SK-N-SH treated with all-trans-retinoic acid at 6 μM for 48 hours (cell line): ENCODE data around the gene THSD8.

Source experiments
- ATAC-seq: fragments of 200-7000 bp; cut with Tn5 transposase; 3 replicates; pipeline ENCODE4 v1.9.1; 2020; ENCODE audit warnings: mild to moderate bottlenecking, moderate library complexity
- ARNTL ChIP-seq: fragments of 450-650 bp; formaldehyde crosslinking; IDR thresholded peaks from 2 replicates; pipeline ENCODE4 v1.5.0; 2020; ENCODE audit warnings: low read depth, mild to moderate bottlenecking, moderate library complexity, borderline replicate concordance
- BACH2 ChIP-seq: fragments of 250-450 bp; sonication (Bioruptor Pico); IDR thresholded peaks from 2 replicates; pipeline ENCODE4 v1.9.0; 2021; ENCODE audit warnings: mild to moderate bottlenecking, borderline replicate concordance
- CSDC2 ChIP-seq: fragments of 250-450 bp; sonication (Bioruptor Pico); IDR thresholded peaks from 2 replicates; pipeline ENCODE4 v1.5.0; 2020; ENCODE audit warnings: mild to moderate bottlenecking, moderate library complexity
- ESRRG ChIP-seq: fragments of 250-450 bp; sonication (Bioruptor Pico); IDR thresholded peaks from 2 replicates; pipeline ENCODE4 v1.6.1; 2021; ENCODE audit warnings: mild to moderate bottlenecking
- GLIS3 ChIP-seq: fragments of 250-450 bp; sonication (Bioruptor Pico); IDR thresholded peaks from 2 replicates; pipeline ENCODE4 v1.5.0; 2020; ENCODE audit warnings: mild to moderate bottlenecking, moderate library complexity
- ISL1 ChIP-seq: fragments of 250-450 bp; sonication (Bioruptor Pico); IDR thresholded peaks from 2 replicates; pipeline ENCODE4 v2.1.2; 2022; ENCODE audit warnings: mild to moderate bottlenecking, moderate library complexity
- OSR1 ChIP-seq: fragments of 250-450 bp; sonication (Bioruptor Pico); IDR thresholded peaks from 2 replicates; pipeline ENCODE4 v1.8.0; 2022; ENCODE audit warnings: moderate library complexity, mild to moderate bottlenecking, inconsistent platforms
- PPARA ChIP-seq: fragments of 250-450 bp; sonication (Bioruptor Pico); IDR thresholded peaks from 2 replicates; pipeline ENCODE4 v1.5.0; 2020; ENCODE audit warnings: mild to moderate bottlenecking, borderline replicate concordance
- RARB ChIP-seq: fragments of 250-450 bp; sonication (Bioruptor Pico); IDR thresholded peaks from 2 replicates; pipeline ENCODE4 v1.8.0; 2021; ENCODE audit warnings: mild to moderate bottlenecking, moderate library complexity
- SNAI2 ChIP-seq: fragments of 250-450 bp; sonication (Bioruptor Pico); IDR thresholded peaks from 2 replicates; pipeline ENCODE4 v1.5.0; 2020; ENCODE audit warnings: mild to moderate bottlenecking, moderate library complexity
- TCF4 ChIP-seq: fragments of 250-450 bp; sonication (Bioruptor Pico); IDR thresholded peaks from 2 replicates; pipeline ENCODE4 v1.8.0; 2021; ENCODE audit warnings: mild to moderate bottlenecking, moderate library complexity, borderline replicate concordance
- TOX ChIP-seq: fragments of 250-450 bp; sonication (Bioruptor Pico); IDR thresholded peaks from 2 replicates; pipeline ENCODE4 v1.8.0; 2021; ENCODE audit warnings: mild to moderate bottlenecking, moderate library complexity, borderline replicate concordance
- ZC3H10 ChIP-seq: fragments of 250-450 bp; sonication (Bioruptor Pico); IDR thresholded peaks from 2 replicates; pipeline ENCODE4 v1.5.1; 2021; ENCODE audit warnings: mild to moderate bottlenecking, moderate library complexity
- ZFP3 ChIP-seq: fragments of 250-450 bp; sonication (Bioruptor Pico); IDR thresholded peaks from 2 replicates; pipeline ENCODE4 v1.5.0; 2020; ENCODE audit warnings: mild to moderate bottlenecking, moderate library complexity
- ZFP30 ChIP-seq: fragments of 450-650 bp; formaldehyde crosslinking; IDR thresholded peaks from 2 replicates; pipeline ENCODE4 v1.5.0; 2022; ENCODE audit warnings: mild to moderate bottlenecking, moderate library complexity
- ZNF70 ChIP-seq: fragments of 450-650 bp; formaldehyde crosslinking; IDR thresholded peaks from 2 replicates; pipeline ENCODE4 v1.5.0; 2020; ENCODE audit warnings: mild to moderate bottlenecking, moderate library complexity
- ZNF8 ChIP-seq: fragments of 450-650 bp; formaldehyde crosslinking; IDR thresholded peaks from 2 replicates; pipeline ENCODE4 v1.5.0; 2020; ENCODE audit warnings: mild to moderate bottlenecking, moderate library complexity
- TF ChIP-seq, protein P1 (sequence below): fragments of 250-450 bp; sonication (Bioruptor Pico); IDR thresholded peaks from 2 replicates; pipeline ENCODE4 v1.5.1; 2020; ENCODE audit warnings: low read depth, mild to moderate bottlenecking, moderate library complexity
- TF ChIP-seq, protein P2 (sequence below): fragments of 250-450 bp; sonication (Bioruptor Pico); IDR thresholded peaks from 2 replicates; pipeline ENCODE4 v1.5.1; 2021; ENCODE audit warnings: mild to moderate bottlenecking, moderate library complexity
- TF ChIP-seq, protein P3 (sequence below): fragments of 250-450 bp; sonication (Bioruptor Pico); IDR thresholded peaks from 2 replicates; pipeline ENCODE4 v1.8.0; 2021; ENCODE audit warnings: low read depth, mild to moderate bottlenecking, moderate library complexity, borderline replicate concordance
- TF ChIP-seq, protein P4 (sequence below): fragments of 250-450 bp; sonication (Bioruptor Pico); IDR thresholded peaks from 2 replicates; pipeline ENCODE4 v1.5.0; 2020; ENCODE audit warnings: mild to moderate bottlenecking, moderate library complexity
- TF ChIP-seq, protein P5 (sequence below): fragments of 250-450 bp; sonication (Bioruptor Pico); IDR thresholded peaks from 2 replicates; pipeline ENCODE4 v1.8.0; 2020; ENCODE audit warnings: mild to moderate bottlenecking, moderate library complexity, borderline replicate concordance

The THSD8 gene

DNA sequence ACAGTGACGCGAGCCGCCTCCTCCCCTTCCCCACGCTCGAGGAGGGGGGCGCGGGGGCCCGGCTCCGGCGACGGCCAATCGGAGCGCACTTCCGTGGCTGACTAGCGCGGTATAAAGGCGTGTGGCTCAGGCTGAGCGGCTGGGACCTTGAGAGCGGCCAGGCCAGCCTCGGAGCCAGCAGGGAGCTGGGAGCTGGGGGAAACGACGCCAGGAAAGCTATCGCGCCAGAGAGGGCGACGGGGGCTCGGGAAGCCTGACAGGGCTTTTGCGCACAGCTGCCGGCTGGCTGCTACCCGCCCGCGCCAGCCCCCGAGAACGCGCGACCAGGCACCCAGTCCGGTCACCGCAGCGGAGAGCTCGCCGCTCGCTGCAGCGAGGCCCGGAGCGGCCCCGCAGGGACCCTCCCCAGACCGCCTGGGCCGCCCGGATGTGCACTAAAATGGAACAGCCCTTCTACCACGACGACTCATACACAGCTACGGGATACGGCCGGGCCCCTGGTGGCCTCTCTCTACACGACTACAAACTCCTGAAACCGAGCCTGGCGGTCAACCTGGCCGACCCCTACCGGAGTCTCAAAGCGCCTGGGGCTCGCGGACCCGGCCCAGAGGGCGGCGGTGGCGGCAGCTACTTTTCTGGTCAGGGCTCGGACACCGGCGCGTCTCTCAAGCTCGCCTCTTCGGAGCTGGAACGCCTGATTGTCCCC, 10.4 kb upstream of the THSD8 start, which contains the start of gene JUNB (continued):
- TF ChIP-seq CSDC2 (CRISPR knock-in tag) (no peak), ISL1 (CRISPR knock-in tag) (no peak), OSR1 (CRISPR knock-in tag) (no peak), ARNTL (CRISPR knock-in tag) (no peak), ZFP30 (no peak)
- TF ChIP-seq, protein P1, sequence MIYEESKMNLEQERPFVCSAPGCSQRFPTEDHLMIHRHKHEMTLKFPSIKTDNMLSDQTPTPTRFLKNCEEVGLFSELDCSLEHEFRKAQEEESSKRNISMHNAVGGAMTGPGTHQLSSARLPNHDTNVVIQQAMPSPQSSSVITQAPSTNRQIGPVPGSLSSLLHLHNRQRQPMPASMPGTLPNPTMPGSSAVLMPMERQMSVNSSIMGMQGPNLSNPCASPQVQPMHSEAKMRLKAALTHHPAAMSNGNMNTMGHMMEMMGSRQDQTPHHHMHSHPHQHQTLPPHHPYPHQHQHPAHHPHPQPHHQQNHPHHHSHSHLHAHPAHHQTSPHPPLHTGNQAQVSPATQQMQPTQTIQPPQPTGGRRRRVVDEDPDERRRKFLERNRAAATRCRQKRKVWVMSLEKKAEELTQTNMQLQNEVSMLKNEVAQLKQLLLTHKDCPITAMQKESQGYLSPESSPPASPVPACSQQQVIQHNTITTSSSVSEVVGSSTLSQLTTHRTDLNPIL (CRISPR knock-in tag), result no peak; the same call in 1 of the 2 replicates
- TF ChIP-seq, protein P2, sequence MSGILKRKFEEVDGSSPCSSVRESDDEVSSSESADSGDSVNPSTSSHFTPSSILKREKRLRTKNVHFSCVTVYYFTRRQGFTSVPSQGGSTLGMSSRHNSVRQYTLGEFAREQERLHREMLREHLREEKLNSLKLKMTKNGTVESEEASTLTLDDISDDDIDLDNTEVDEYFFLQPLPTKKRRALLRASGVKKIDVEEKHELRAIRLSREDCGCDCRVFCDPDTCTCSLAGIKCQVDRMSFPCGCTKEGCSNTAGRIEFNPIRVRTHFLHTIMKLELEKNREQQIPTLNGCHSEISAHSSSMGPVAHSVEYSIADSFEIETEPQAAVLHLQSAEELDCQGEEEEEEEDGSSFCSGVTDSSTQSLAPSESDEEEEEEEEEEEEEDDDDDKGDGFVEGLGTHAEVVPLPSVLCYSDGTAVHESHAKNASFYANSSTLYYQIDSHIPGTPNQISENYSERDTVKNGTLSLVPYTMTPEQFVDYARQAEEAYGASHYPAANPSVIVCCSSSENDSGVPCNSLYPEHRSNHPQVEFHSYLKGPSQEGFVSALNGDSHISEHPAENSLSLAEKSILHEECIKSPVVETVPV (CRISPR knock-in tag), result 0 out of 2 replicates have a peak, but pooled peaks have one; percentile 53

DNA sequence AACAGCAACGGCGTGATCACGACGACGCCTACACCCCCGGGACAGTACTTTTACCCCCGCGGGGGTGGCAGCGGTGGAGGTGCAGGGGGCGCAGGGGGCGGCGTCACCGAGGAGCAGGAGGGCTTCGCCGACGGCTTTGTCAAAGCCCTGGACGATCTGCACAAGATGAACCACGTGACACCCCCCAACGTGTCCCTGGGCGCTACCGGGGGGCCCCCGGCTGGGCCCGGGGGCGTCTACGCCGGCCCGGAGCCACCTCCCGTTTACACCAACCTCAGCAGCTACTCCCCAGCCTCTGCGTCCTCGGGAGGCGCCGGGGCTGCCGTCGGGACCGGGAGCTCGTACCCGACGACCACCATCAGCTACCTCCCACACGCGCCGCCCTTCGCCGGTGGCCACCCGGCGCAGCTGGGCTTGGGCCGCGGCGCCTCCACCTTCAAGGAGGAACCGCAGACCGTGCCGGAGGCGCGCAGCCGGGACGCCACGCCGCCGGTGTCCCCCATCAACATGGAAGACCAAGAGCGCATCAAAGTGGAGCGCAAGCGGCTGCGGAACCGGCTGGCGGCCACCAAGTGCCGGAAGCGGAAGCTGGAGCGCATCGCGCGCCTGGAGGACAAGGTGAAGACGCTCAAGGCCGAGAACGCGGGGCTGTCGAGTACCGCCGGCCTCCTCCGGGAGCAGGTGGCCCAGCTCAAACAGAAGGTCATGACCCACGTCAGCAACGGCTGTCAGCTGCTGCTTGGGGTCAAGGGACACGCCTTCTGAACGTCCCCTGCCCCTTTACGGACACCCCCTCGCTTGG, 9.6 kb upstream of the THSD8 start:
- ATAC-seq, result no peak
- TF ChIP-seq, protein P3, sequence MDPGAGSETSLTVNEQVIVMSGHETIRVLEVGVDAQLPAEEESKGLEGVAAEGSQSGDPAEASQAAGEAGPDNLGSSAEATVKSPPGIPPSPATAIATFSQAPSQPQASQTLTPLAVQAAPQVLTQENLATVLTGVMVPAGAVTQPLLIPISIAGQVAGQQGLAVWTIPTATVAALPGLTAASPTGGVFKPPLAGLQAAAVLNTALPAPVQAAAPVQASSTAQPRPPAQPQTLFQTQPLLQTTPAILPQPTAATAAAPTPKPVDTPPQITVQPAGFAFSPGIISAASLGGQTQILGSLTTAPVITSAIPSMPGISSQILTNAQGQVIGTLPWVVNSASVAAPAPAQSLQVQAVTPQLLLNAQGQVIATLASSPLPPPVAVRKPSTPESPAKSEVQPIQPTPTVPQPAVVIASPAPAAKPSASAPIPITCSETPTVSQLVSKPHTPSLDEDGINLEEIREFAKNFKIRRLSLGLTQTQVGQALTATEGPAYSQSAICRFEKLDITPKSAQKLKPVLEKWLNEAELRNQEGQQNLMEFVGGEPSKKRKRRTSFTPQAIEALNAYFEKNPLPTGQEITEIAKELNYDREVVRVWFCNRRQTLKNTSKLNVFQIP (CRISPR knock-in tag), result no peak
- no peak for TF ChIP-seq ZNF8
- no peak for TF ChIP-seq BACH2 (CRISPR knock-in tag)
- TF ChIP-seq ZFP30, result no peak
- TF ChIP-seq GLIS3 (CRISPR knock-in tag), result no peak
- TF ChIP-seq, protein P1 (CRISPR knock-in tag), result no peak
- TF ChIP-seq, protein P4, sequence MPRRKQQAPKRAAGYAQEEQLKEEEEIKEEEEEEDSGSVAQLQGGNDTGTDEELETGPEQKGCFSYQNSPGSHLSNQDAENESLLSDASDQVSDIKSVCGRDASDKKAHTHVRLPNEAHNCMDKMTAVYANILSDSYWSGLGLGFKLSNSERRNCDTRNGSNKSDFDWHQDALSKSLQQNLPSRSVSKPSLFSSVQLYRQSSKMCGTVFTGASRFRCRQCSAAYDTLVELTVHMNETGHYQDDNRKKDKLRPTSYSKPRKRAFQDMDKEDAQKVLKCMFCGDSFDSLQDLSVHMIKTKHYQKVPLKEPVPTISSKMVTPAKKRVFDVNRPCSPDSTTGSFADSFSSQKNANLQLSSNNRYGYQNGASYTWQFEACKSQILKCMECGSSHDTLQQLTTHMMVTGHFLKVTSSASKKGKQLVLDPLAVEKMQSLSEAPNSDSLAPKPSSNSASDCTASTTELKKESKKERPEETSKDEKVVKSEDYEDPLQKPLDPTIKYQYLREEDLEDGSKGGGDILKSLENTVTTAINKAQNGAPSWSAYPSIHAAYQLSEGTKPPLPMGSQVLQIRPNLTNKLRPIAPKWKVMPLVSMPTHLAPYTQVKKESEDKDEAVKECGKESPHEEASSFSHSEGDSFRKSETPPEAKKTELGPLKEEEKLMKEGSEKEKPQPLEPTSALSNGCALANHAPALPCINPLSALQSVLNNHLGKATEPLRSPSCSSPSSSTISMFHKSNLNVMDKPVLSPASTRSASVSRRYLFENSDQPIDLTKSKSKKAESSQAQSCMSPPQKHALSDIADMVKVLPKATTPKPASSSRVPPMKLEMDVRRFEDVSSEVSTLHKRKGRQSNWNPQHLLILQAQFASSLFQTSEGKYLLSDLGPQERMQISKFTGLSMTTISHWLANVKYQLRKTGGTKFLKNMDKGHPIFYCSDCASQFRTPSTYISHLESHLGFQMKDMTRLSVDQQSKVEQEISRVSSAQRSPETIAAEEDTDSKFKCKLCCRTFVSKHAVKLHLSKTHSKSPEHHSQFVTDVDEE (CRISPR knock-in tag), result no peak
- no peak for TF ChIP-seq ARNTL (CRISPR knock-in tag)
- no peak for TF ChIP-seq PPARA (CRISPR knock-in tag)
- TF ChIP-seq TCF4 (CRISPR knock-in tag), result no peak
- TF ChIP-seq TOX (CRISPR knock-in tag), result no peak
- TF ChIP-seq, protein P2 (CRISPR knock-in tag), result no peak
- no peak for TF ChIP-seq ZC3H10
- no peak for TF ChIP-seq ZNF70
- TF ChIP-seq RARB (CRISPR knock-in tag), result no peak
- TF ChIP-seq SNAI2 (CRISPR knock-in tag), result no peak
- TF ChIP-seq, protein P5, sequence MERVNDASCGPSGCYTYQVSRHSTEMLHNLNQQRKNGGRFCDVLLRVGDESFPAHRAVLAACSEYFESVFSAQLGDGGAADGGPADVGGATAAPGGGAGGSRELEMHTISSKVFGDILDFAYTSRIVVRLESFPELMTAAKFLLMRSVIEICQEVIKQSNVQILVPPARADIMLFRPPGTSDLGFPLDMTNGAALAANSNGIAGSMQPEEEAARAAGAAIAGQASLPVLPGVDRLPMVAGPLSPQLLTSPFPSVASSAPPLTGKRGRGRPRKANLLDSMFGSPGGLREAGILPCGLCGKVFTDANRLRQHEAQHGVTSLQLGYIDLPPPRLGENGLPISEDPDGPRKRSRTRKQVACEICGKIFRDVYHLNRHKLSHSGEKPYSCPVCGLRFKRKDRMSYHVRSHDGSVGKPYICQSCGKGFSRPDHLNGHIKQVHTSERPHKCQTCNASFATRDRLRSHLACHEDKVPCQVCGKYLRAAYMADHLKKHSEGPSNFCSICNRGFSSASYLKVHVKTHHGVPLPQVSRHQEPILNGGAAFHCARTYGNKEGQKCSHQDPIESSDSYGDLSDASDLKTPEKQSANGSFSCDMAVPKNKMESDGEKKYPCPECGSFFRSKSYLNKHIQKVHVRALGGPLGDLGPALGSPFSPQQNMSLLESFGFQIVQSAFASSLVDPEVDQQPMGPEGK (CRISPR knock-in tag), result no peak
- no peak for TF ChIP-seq ZFP3 (CRISPR knock-in tag)
- no peak for TF ChIP-seq ISL1 (CRISPR knock-in tag)
- no peak for TF ChIP-seq ESRRG (CRISPR knock-in tag)
